Measurements from ENCODE around the gene VARS2.
A peak's percentile ranks its signal among the peaks of the same experiment; 100 is the strongest.
"Not testable (repeated sequence)": the region's sequence is repeated elsewhere in the genome, so short reads cannot be mapped to it uniquely, and the experiment has no call there.

Gene VARS2

DNA sequence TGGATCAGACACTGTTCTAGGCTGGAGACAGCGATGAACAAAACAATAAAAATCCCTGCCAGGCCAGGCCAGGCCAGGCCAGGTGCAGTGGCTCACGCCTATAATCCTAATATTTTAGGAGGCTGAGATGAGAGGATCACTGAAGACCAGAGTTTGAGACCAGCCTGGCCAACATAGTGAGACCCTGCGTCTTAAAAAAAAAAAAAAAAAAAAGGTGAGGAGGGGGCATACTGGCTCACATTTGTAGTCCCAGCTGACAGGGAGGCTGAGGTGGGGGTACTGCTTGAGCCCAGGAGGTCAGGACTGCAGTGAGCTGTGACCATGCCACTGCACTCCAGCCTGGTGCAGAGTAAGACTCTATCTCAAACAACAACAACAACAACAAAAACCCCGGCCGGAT, 31.2 kb downstream of the VARS2 start:
- Mint-ChIP-seq H3K4me1 (ENCODE audit: low read depth) (no peaks in the 10 kb centered on the region), H3K4me3 (no peak overlapping the region), H3K9me3 (ENCODE audit: low read depth) (no peaks in the 10 kb centered on the region), H3K27me3 (peaks cover 27% of the 10 kb centered on the region), H3K36me3 (peaks cover 9% of the 10 kb centered on the region), H3K27ac (no peak overlapping the region)

DNA sequence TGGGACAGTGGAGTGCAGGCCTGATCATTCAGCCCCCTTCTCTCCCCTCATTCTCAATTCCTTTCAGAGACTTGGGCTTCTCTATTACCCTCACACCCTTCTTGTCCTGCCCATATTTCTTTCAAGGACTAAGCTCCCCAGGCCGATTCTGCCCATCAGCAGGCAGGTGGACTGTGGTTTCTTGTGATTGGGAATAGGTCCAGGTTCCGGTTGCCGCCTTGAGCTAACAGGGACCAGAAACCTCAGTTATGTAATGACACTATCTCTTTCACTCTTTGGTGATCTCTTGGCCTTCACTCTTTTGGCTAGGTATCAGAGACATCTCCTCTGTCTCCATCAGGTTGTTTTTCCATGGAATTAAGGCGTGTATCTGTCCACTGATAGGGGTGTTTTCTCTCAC, 33.2 kb downstream of the VARS2 start:
- H3K36me3 Mint-ChIP-seq: peaks cover 10% of the 10 kb centered on the region
- no peak overlapping the region for H3K27ac Mint-ChIP-seq
- H3K9me3 Mint-ChIP-seq (ENCODE audit: low read depth): no peaks in the 10 kb centered on the region
- no peaks in the 10 kb centered on the region for H3K4me1 Mint-ChIP-seq (ENCODE audit: low read depth)
- H3K27me3 Mint-ChIP-seq: peaks cover 21% of the 10 kb centered on the region
- no peak overlapping the region for H3K4me3 Mint-ChIP-seq

DNA sequence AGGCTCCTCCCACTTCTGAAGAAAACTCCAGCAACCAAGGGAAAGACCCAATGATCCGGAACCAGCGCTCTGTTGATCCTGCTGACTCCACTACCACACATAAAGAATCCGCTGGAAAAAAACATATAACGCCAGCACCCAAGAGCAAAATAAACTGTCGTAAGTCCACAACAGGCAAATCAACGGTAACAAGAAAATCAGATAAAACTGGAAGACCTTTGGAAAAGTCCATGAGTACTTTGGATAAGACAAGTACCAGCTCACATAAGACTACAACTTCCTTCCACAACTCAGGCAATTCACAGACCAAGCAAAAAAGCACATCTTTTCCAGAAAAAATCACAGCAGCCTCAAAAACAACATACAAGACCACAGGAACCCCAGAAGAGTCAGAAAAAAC, 34.8 kb downstream of the VARS2 start:
- Mint-ChIP-seq H3K36me3 (peaks cover 10% of the 10 kb centered on the region), H3K4me1 (ENCODE audit: low read depth) (peaks cover 4% of the 10 kb centered on the region), H3K27me3 (peaks cover 9% of the 10 kb centered on the region), H3K9me3 (ENCODE audit: low read depth) (no peaks in the 10 kb centered on the region), H3K27ac (no peak overlapping the region), H3K4me3 (no peak overlapping the region)

DNA sequence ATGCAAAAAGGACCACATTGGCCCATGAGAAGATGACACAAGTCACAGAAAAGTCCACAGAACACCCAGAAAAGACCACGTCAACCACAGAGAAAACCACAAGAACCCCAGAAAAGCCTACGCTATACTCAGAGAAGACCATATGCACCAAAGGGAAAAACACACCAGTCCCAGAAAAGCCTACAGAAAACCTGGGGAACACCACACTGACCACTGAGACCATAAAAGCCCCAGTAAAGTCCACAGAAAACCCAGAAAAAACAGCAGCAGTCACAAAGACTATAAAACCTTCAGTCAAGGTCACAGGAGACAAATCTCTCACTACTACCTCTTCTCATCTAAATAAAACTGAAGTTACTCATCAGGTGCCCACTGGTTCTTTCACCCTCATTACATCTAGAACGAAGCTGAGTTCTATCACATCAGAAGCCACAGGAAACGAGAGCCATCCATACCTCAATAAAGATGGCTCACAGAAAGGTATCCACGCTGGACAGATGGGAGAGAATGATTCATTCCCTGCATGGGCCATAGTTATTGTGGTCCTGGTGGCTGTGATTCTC, 38.0 kb downstream of the VARS2 start:
- Mint-ChIP-seq H3K27ac (no peak overlapping the region), H3K27me3 (no peaks in the 10 kb centered on the region)

DNA sequence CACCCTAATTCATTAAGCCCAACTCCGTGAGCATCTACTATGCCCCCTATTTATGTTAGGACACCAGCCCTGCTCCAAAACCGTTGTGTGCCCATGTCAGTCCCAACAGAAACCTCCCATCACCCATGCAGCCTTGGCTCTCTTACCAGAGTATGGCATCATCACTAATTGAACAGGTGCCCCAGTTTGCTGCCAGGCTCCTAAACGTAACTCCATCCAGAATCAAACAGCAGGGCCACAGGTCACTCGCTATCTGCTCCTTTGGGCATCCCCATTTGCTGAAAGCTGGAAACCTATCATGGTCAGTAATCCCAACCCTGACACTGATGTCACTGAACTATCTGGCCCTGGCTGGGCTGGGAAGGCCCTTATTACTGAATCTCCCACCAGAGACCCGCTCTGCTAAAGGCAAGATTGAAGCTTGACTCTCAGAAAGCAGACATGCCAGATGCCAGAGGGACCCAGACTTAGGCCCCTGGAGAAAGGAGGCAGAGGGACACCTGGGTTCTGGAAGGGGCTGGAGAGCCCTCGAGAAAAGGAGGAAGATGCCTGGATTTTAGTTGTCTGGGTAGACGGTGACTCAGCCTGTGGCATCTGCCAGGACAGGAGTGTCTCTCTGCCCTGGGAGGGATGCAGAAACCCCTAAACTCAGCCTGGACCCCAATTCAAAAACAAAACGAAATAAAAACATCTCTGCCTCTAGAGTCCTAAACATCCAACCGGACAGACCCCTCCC, 40.8 kb downstream of the VARS2 start:
- Mint-ChIP-seq H3K9me3 (ENCODE audit: low read depth) (no peaks in the 10 kb centered on the region), H3K27me3 (no peaks in the 10 kb centered on the region), H3K36me3 (peaks cover 3% of the 10 kb centered on the region), H3K4me3 (peak overlapping the region; percentile 86), H3K4me1 (ENCODE audit: low read depth) (peaks cover 28% of the 10 kb centered on the region), H3K27ac (peak overlapping the region; percentile 85)

More for the DNA sequence above, 38.0 kb downstream of the VARS2 start:
- Mint-ChIP-seq H3K36me3 (peaks cover 10% of the 10 kb centered on the region), H3K9me3 (ENCODE audit: low read depth) (no peaks in the 10 kb centered on the region), H3K4me3 (no peak overlapping the region), H3K4me1 (ENCODE audit: low read depth) (peaks cover 26% of the 10 kb centered on the region)

DNA sequence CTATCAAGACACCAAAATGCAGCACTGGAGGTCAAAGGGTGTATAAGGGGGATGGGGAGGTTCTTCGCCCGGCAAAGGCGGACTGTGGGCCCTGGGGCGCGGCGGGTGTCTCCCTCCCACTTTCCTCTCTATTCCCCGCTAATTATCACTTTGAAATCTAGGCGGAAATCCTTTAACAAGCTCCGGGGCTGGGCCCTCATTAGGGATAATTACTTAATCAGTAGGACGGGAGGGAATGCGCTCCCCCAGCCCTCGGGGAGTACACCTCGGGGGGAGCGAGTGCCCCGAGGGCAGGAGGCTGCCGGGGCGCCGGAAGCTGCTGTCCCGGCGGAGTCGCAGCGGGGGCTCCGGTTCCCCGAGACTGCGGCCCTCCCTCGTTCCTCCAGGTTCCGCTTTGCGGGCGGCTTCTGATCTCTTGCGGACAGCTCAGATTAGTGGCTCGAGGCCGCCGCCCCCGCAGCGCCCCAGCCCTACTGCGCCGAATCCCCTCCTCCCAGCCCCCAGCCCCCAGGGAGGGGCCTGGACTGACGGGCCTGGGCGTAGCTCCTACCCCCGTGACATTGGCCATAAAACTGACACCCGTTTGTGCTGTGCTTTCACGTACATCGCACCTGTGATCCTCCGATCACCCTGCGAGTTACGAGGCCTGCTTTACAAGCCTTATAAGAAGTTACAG, 41.5 kb downstream of the VARS2 start:
- H3K4me1 Mint-ChIP-seq (ENCODE audit: low read depth): peaks cover 28% of the 10 kb centered on the region
- H3K27ac Mint-ChIP-seq: peak overlapping the region; percentile 85
- H3K36me3 Mint-ChIP-seq: no peaks in the 10 kb centered on the region
- H3K27me3 Mint-ChIP-seq: no peaks in the 10 kb centered on the region
- H3K9me3 Mint-ChIP-seq (ENCODE audit: low read depth): no peaks in the 10 kb centered on the region
- peak overlapping the region; percentile 86 for H3K4me3 Mint-ChIP-seq

DNA sequence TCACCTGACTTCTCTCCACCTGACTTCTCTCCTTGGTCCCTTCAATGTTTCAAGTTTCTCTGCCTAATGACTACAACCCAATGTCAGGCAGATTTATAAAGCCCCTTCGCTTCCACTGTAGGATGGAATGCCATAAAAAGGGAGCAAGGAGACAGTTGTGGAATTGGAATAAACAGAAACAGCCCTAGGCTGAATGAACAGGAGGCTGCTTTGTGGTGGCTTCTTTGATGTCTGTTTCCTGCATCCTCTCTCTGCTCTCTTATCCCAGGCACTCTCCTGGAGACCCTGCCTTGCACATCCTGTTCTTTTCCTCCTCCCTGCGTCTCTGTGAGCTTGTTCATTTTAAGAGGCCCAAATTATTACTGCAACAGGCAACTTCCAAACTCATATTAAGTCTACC, 43.7 kb downstream of the VARS2 start:
- H3K27ac Mint-ChIP-seq: no peak overlapping the region
- no peaks in the 10 kb centered on the region for H3K9me3 Mint-ChIP-seq (ENCODE audit: low read depth)
- no peak overlapping the region for H3K4me3 Mint-ChIP-seq
- H3K36me3 Mint-ChIP-seq: no peaks in the 10 kb centered on the region
- no peaks in the 10 kb centered on the region for H3K27me3 Mint-ChIP-seq
- peaks cover 28% of the 10 kb centered on the region for H3K4me1 Mint-ChIP-seq (ENCODE audit: low read depth)

DNA sequence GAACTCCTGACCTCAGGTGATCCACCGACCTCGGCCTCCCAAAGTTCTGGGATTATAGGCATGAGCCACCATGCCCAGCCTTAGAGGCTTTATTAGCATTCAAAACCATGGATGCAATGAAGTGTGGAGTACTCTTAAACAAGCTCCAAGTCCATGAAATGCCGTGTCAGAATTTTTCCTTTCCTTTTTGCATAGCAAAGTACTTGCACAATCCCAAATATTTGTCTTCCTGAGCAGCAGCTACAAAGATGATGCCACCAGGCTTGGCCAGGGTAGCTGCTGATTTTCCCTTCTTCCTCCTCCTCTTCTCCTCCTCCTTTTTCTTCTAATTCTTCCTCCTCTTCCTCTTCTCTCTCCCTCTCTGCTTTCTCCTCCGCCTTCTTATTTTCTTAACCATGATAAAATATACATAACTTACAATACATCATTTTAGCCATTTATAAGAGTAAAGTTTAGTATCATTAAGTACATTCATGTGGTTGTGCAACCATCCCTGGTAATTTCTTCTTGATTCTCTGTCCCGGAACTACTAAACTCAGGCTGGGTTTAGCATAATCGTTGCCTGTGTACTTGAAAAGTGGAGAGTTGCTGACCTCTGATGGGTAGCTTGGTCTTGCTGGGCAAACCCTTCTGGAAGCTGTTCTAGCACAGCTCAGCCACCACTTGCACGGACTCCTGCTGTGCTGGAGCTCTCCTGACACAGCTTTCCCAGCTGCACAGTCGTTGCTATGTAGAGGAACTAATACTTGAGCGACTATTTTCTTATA, 47.1 kb downstream of the VARS2 start:
- H3K4me1 Mint-ChIP-seq (ENCODE audit: low read depth): peaks cover 11% of the 10 kb centered on the region
- H3K36me3 Mint-ChIP-seq: no peaks in the 10 kb centered on the region
- H3K9me3 Mint-ChIP-seq (ENCODE audit: low read depth): no peaks in the 10 kb centered on the region
- no peak overlapping the region for H3K4me3 Mint-ChIP-seq
- H3K27ac Mint-ChIP-seq: no peak overlapping the region
- H3K27me3 Mint-ChIP-seq: peaks cover 8% of the 10 kb centered on the region

DNA sequence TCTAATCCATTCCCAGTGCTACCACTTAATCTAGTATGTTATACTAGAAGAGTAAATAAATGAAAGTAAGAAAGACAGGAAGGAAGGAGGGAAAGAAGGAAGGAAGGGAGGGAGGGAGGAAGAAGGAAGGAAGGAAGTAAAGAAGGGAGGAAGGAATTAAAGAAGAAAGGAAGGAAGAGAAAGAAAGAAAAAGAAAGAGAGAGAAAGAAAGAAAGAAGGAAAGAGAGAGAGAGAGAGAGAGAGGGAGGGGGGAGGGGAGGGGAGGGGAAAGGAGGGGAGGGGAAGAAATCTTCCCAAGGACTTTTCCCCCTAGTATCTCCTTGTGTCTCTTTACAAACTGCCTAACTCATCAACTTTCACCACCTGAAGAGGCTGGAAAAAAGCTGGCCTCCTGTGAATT, 48.7 kb downstream of the VARS2 start:
- Mint-ChIP-seq H3K27ac (no peak overlapping the region), H3K36me3 (no peaks in the 10 kb centered on the region), H3K4me1 (ENCODE audit: low read depth) (peaks cover 2% of the 10 kb centered on the region), H3K9me3 (ENCODE audit: low read depth) (no peaks in the 10 kb centered on the region), H3K27me3 (peaks cover 12% of the 10 kb centered on the region), H3K4me3 (no peak overlapping the region)

DNA sequence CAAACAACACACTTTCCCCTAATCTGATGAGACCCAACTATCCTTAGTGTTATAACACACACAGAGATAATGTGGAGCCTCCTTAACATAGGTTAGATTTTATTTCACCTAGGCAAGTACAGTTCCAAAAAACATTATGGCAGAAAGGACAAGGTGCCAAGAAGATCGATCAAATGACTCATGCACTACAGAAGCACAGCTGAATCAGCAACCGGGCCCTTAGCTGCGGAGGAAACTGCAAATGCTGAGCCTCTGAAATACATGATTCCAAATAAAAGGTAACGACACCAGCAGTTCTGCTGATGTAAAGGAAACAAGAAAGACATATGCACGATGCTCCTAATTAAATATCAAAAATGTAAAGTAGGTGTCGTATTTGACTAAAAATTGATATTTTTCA, 49.6 kb downstream of the VARS2 start:
- no peaks in the 10 kb centered on the region for H3K36me3 Mint-ChIP-seq
- H3K4me1 Mint-ChIP-seq (ENCODE audit: low read depth): peaks cover 2% of the 10 kb centered on the region
- H3K27me3 Mint-ChIP-seq: peaks cover 12% of the 10 kb centered on the region
- no peak overlapping the region for H3K27ac Mint-ChIP-seq
- H3K9me3 Mint-ChIP-seq (ENCODE audit: low read depth): no peaks in the 10 kb centered on the region
- no peak overlapping the region for H3K4me3 Mint-ChIP-seq

DNA sequence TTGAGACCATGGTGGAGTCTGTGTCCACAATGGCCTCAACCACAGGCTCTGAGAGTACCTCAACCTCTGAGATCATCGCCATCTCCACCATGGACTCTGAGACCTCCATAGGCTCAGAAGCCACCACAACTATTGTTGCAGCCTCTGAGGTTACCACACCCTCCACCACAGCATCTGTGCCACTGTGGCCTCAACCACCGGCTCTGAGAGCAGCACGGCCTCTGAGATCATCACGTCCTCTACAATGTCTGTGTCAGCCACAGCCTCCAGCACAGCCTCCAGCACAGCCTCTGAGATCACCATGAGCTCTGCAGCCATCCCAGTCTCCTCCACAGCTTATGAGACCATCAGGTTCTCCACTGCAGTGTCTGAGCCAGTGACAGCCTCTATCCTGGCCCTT, 50.0 kb downstream of the VARS2 start:
- no peaks in the 10 kb centered on the region for H3K9me3 Mint-ChIP-seq (ENCODE audit: low read depth)
- H3K27ac Mint-ChIP-seq: no peak overlapping the region
- peaks cover 2% of the 10 kb centered on the region for H3K4me1 Mint-ChIP-seq (ENCODE audit: low read depth)
- H3K36me3 Mint-ChIP-seq: no peaks in the 10 kb centered on the region
- peaks cover 12% of the 10 kb centered on the region for H3K27me3 Mint-ChIP-seq
- H3K4me3 Mint-ChIP-seq: no peak overlapping the region

DNA sequence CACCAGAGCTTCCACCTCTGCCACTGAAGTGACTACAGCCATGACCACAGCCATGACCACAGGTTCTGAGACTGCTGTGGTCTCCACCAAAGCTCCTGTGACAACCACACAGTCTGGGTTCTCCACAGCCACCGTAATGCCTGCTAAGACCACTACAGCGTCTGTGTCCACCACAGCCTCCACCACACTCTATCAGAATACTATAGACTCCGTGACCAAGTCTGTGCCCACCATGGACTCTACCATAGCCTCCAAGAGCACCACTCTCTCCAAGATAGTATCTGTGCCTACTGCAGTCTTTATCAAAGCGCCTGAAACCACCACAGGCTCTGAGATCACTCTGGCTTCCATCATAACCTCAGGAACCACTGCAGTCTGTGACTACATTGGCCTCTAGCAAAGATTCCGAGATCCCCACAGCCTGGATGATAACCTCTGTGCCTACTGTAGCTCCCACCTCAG, 51.1 kb downstream of the VARS2 start:
- no peak overlapping the region for H3K27ac Mint-ChIP-seq
- H3K4me1 Mint-ChIP-seq (ENCODE audit: low read depth): peaks cover 2% of the 10 kb centered on the region
- no peaks in the 10 kb centered on the region for H3K9me3 Mint-ChIP-seq (ENCODE audit: low read depth)
- no peaks in the 10 kb centered on the region for H3K36me3 Mint-ChIP-seq
- peaks cover 15% of the 10 kb centered on the region for H3K27me3 Mint-ChIP-seq
- no peak overlapping the region for H3K4me3 Mint-ChIP-seq

DNA sequence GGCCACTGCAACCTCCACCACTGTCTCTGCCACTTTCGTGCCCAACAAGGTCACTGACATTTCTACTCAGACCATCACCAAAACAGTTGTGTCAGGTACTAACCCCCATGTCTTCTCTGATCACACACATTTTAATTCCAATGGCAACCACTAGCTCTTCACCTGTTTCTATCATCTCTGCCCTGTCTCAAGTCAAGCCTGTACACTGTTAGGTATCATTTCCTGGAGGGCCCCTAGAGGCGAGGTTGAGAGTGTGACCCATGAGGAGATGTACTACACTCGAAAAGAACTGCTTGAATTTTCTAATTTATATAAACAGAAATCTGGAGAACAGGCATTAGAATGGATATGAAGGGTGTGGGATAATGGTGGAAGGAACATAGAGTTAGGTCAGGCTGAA, 52.1 kb downstream of the VARS2 start:
- no peaks in the 10 kb centered on the region for H3K36me3 Mint-ChIP-seq
- peaks cover 2% of the 10 kb centered on the region for H3K4me1 Mint-ChIP-seq (ENCODE audit: low read depth)
- no peaks in the 10 kb centered on the region for H3K9me3 Mint-ChIP-seq (ENCODE audit: low read depth)
- no peak overlapping the region for H3K4me3 Mint-ChIP-seq
- H3K27me3 Mint-ChIP-seq: peaks cover 15% of the 10 kb centered on the region
- no peak overlapping the region for H3K27ac Mint-ChIP-seq

DNA sequence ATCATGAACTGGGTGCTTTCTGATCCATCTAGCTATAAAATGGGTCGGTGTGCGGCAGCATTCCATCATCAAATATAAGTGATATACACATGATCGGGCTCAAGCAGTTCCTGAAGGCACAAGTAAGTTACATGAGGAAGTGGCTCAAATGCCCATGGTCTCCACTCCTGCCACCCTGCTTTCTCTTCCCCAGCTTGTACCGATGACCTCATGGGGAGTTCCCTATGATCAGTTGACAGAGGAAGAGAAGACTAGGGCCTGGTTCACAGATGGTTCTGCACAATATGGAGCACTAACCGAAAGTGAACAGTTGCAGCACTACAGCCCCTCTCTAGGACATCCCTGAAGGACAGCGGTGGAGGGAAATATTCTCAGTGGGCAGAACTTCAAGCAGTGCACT, 55.1 kb downstream of the VARS2 start:
- not testable (repeated sequence) for H3K36me3 Mint-ChIP-seq; H3K9me3 Mint-ChIP-seq (ENCODE audit: low read depth); H3K4me3 Mint-ChIP-seq; H3K4me1 Mint-ChIP-seq (ENCODE audit: low read depth); H3K27ac Mint-ChIP-seq
- H3K27me3 Mint-ChIP-seq: peaks cover 18% of the 10 kb centered on the region

DNA sequence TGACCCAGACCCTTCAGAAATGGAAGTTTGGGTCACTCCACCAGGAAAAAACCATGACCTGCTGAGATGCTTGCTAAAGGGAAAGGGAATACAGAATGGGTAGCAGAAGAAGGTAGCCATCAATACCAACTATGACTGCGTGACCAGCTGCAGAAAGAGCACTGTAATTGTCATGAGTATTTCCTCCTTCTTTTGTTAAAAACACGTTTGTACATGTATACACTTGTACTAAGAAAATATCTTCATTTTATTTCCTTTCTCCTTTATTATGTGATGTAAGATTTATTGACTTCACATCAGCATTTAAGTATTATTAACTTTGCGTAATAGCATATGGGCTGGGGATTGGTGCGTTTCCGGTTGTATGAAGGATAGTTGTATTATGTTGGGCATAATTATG, 56.9 kb downstream of the VARS2 start:
- Mint-ChIP-seq H3K9me3 (ENCODE audit: low read depth) (no peaks in the 10 kb centered on the region), H3K27ac (no peak overlapping the region), H3K27me3 (peaks cover 10% of the 10 kb centered on the region), H3K4me3 (no peak overlapping the region), H3K4me1 (ENCODE audit: low read depth) (no peaks in the 10 kb centered on the region), H3K36me3 (no peaks in the 10 kb centered on the region)
